ENCODE data around the gene FANCI. TPM values are rescaled to one million over a fixed set of nuclear protein-coding genes. Genes with fewer than 3 reads are reported as not detected.

FANCI gene
- total RNA-seq, 1 donor from 2014 or later, result 11.3 TPM

DNA sequence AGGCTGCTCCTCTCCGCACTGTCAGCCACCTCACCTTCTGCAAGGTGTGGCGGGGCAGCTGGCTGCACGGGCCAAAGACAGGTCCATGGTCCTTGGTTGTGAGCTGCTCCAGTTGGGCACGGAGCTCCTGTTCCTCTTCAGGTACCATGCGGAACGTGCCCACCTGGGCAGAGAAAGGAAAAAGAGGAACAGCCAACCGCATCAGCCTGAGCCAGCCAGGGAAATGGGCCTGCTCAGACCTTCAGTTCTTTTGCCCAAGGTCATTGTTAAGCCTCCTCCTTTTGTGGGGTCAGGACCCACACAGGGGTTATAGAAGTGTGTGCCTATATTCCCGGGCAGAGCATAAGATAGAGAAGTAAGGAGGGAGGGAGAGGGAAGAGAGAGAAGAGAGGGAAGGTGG, 25.2 kb upstream of the FANCI start:
- no peak overlapping the region for H3K4me3 Mint-ChIP-seq (ENCODE audit: unreplicated experiment)
- H3K36me3 Mint-ChIP-seq (ENCODE audit: unreplicated experiment), result no peaks in the 10 kb centered on the region
- no peaks in the 10 kb centered on the region for H3K9me3 Mint-ChIP-seq (ENCODE audit: unreplicated experiment)
- TF ChIP-seq, protein P1, sequence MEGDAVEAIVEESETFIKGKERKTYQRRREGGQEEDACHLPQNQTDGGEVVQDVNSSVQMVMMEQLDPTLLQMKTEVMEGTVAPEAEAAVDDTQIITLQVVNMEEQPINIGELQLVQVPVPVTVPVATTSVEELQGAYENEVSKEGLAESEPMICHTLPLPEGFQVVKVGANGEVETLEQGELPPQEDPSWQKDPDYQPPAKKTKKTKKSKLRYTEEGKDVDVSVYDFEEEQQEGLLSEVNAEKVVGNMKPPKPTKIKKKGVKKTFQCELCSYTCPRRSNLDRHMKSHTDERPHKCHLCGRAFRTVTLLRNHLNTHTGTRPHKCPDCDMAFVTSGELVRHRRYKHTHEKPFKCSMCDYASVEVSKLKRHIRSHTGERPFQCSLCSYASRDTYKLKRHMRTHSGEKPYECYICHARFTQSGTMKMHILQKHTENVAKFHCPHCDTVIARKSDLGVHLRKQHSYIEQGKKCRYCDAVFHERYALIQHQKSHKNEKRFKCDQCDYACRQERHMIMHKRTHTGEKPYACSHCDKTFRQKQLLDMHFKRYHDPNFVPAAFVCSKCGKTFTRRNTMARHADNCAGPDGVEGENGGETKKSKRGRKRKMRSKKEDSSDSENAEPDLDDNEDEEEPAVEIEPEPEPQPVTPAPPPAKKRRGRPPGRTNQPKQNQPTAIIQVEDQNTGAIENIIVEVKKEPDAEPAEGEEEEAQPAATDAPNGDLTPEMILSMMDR (IDR thresholded peaks at IDR 0.05), result no peak
- DNase-seq (ENCODE audit: extremely low spot score, unreplicated experiment), result no peak
- H3K27me3 Mint-ChIP-seq (ENCODE audit: unreplicated experiment), result peaks cover 40% of the 10 kb centered on the region
- H3K4me1 Mint-ChIP-seq (ENCODE audit: unreplicated experiment), result no peaks in the 10 kb centered on the region
- H3K27ac Mint-ChIP-seq (ENCODE audit: unreplicated experiment), result no peak overlapping the region

DNA sequence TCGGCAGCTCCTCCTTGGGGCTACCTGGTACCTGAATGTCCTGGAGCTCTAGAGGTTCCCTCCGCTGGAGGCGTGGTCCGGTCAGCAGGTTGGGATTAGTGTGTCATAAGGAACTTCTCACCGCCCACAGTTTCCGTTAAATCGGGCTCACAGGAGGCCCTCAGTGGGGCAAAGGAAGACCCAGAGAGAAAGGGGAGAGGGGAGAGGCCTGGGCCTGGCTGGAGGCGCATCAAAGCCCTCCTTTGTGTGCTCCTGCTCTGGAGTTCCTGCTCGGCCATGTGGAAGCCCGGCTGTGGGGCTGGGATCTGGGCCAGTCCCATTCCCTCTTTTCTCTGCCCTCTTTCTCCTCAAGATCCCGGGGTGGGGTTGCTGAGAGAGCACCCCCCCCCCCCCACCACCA, 22.2 kb upstream of the FANCI start, which contains the start of gene RLBP1:
TSS of gene RLBP1 (minus strand) at position 37 of the 400 bp plus-strand sequence. CDS start 2,604 bp downstream, outside the sequence.
- Mint-ChIP-seq H3K4me3 (ENCODE audit: unreplicated experiment) (no peak within 1 kb of the TSS), H3K36me3 (ENCODE audit: unreplicated experiment) (no peaks in the 10 kb centered on the region), H3K27ac (ENCODE audit: unreplicated experiment) (no peak within 1 kb of the TSS), H3K27me3 (ENCODE audit: unreplicated experiment) (peaks cover 25% of the 10 kb centered on the region), H3K9me3 (ENCODE audit: unreplicated experiment) (no peaks in the 10 kb centered on the region), H3K4me1 (ENCODE audit: unreplicated experiment) (no peaks in the 10 kb centered on the region)
- TF ChIP-seq, protein P1 (IDR thresholded peaks at IDR 0.05), result no peak
- DNase-seq (ENCODE audit: extremely low spot score, unreplicated experiment), result no peak

DNA sequence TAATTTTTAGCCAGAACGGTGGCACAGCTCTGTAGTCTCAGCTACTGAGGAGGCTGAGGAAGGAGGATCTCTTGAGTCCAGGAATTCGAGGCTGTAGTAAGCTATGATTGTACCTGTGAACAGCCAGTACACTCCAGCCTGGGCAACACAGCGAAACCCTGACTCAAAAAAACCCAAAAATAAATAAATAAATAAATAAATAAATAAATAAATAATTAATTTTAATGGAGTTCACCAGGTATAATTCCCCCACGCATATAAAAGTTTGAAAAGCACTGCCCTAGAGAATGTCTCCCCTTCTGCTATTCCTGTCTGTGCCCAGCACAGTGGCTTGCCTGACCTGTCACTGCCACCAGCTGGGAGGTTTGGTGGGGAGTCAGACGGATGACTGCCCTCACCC, 18.2 kb upstream of the FANCI start:
- H3K27ac Mint-ChIP-seq (ENCODE audit: unreplicated experiment), result no peak overlapping the region
- H3K4me3 Mint-ChIP-seq (ENCODE audit: unreplicated experiment), result no peak overlapping the region
- H3K27me3 Mint-ChIP-seq (ENCODE audit: unreplicated experiment), result peaks cover 5% of the 10 kb centered on the region
- no peak for DNase-seq (ENCODE audit: extremely low spot score, unreplicated experiment)
- H3K4me1 Mint-ChIP-seq (ENCODE audit: unreplicated experiment), result peaks cover under 1% of the 10 kb centered on the region
- TF ChIP-seq, protein P1 (IDR thresholded peaks at IDR 0.05), result no peak
- H3K9me3 Mint-ChIP-seq (ENCODE audit: unreplicated experiment), result no peaks in the 10 kb centered on the region
- no peaks in the 10 kb centered on the region for H3K36me3 Mint-ChIP-seq (ENCODE audit: unreplicated experiment)

DNA sequence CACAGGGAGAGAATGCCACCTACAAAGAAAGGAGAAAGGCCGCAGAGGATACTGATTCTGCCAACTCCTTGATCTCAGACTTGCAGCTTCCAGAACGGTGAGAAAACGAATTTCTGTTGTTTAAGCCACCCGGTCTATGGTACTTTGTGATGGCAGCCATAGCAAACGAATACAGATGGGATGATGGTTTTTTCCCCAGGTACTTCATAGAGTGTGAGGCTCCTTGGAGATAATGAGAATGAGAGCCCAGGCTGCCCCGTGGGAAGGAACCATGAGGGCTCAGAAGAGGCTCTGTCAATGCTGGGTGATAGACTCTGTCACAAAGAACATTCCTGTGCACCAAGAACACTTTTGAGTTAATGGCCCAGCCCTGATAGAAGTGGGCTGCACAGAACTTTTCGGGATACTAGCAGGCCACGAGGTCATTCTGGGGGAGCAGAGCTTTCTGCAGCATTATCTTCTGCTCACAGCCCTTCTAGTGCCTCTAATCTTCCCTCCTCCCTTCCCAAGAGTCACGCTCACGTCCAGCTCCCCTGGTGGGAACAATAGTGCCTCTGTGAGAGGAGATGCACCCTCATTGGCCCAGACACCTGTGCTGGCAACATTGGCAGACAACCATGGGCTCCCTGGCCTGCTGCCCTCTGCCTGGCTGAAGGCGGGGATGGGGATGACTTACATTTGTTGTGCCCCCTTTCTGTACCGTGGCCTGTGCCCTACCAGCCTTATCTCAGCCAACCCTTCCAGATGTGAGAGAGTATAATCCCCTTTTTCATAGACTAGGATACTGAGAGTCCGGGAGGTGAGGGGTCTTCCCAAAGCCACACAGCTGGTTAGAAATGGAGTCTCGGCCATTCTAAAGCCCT, 17.2 kb upstream of the FANCI start:
- H3K4me3 Mint-ChIP-seq (ENCODE audit: unreplicated experiment), result no peak overlapping the region
- TF ChIP-seq, protein P1 (IDR thresholded peaks at IDR 0.05), result no peak
- H3K4me1 Mint-ChIP-seq (ENCODE audit: unreplicated experiment), result peaks cover 2% of the 10 kb centered on the region
- peak; percentile 67 for DNase-seq (ENCODE audit: extremely low spot score, unreplicated experiment)
- H3K27me3 Mint-ChIP-seq (ENCODE audit: unreplicated experiment), result peaks cover 5% of the 10 kb centered on the region
- no peaks in the 10 kb centered on the region for H3K36me3 Mint-ChIP-seq (ENCODE audit: unreplicated experiment)
- H3K9me3 Mint-ChIP-seq (ENCODE audit: unreplicated experiment), result no peaks in the 10 kb centered on the region
- H3K27ac Mint-ChIP-seq (ENCODE audit: unreplicated experiment), result no peak overlapping the region

DNA sequence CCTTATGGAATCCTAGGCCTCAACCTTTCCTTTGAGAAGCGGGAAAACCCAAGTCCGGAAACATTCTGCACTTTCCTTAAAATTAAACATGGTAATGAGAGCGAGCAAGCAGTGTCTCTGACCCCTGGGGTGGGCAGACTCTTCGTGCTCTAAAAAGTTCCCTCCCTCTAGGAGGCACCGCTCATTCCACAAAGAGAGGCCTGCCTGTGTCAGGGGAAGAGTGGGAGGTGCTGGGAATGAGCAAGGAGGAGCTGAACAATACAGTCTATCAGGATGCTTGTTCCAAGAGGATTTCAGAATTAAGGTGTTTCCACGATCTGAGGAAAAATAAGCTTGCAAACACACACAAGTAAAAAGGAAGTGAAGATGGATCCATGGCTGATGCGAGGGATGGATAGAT, 16.4 kb upstream of the FANCI start:
- no peaks in the 10 kb centered on the region for H3K9me3 Mint-ChIP-seq (ENCODE audit: unreplicated experiment)
- no peak overlapping the region for H3K4me3 Mint-ChIP-seq (ENCODE audit: unreplicated experiment)
- peak; percentile 42 for DNase-seq (ENCODE audit: extremely low spot score, unreplicated experiment)
- H3K4me1 Mint-ChIP-seq (ENCODE audit: unreplicated experiment), result peaks cover 2% of the 10 kb centered on the region
- no peaks in the 10 kb centered on the region for H3K36me3 Mint-ChIP-seq (ENCODE audit: unreplicated experiment)
- TF ChIP-seq, protein P1 (IDR thresholded peaks at IDR 0.05), result no peak
- H3K27me3 Mint-ChIP-seq (ENCODE audit: unreplicated experiment), result peaks cover 7% of the 10 kb centered on the region
- H3K27ac Mint-ChIP-seq (ENCODE audit: unreplicated experiment), result no peak overlapping the region

Measured in osteocyte (in vitro differentiated cells).